Stimulated activated CD8-positive, alpha-beta memory T cell treated with anti-CD3 and anti-CD28 coated beads, Interleukin-12 subunit alpha, Interleukin-12 subunit beta, amount 100 ng/mL, for 24 hours (primary cell): Measurements from ENCODE around the gene ADAMTSL1.

Source experiments
- DNase-seq: peaks from one replicate; pipeline ENCODE4 v3.0.0-alpha.2; 2020; ENCODE audit errors: extremely low read depth

Gene ADAMTSL1

DNA sequence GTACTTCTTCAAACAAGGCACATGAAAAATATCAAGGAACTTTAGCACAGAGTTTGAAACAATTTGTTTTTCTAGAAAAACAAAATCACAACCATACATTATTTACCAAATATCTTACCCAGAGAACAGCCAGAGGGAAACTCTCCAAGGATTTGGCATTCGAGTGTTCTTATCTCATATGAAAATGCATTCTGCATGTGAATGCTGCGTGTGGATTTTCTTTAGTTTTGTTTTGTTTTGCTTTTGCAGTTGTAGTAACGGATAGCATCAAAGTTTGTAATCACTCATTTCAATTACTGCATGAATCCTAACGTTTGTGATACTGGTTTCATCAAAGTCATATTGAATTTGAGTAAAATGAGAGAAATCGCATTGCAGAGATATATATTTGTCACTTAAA, 28.0 kb downstream of the ADAMTSL1 start:
- no peak for DNase-seq

- DNase-seq: no peak
Observed at GRCh38 chr9:18502546-18502945, 28.6 kb downstream of the ADAMTSL1 start.

DNA sequence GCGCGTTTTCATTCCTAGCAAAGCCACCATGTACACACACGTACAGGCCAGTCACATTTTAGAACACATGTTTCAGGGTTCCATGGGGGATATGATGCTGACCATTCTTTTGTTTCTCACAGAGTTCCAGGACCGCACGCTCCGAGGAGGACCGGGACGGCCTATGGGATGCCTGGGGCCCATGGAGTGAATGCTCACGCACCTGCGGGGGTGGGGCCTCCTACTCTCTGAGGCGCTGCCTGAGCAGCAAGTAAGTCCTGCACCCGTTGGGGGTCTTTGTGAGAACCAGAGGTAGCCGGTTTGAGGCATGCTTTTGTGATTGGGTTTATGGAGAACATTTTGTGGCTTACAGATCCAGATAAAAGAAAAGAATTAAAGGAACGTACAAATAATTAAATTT, 30.8 kb downstream of the ADAMTSL1 start:
- DNase-seq: no peak

DNA sequence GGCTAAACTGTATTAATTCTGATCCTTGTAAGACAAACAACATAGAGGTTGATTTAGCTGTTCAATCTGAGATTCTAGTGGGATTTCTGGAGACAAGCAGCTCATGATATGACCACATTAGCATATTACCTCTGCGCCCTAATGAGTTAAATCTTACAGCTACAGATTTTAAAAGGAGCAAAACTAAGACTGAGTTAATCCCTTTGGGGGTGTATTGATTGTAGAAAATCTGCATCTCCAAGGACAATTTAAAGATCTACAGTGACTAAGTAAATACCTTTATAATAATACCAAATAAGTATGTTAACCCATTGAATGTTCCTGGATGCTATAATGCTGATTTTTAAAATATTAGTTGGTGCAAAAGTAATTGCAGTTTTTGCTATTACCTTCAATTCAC, 33.2 kb downstream of the ADAMTSL1 start:
- DNase-seq: no peak

DNA sequence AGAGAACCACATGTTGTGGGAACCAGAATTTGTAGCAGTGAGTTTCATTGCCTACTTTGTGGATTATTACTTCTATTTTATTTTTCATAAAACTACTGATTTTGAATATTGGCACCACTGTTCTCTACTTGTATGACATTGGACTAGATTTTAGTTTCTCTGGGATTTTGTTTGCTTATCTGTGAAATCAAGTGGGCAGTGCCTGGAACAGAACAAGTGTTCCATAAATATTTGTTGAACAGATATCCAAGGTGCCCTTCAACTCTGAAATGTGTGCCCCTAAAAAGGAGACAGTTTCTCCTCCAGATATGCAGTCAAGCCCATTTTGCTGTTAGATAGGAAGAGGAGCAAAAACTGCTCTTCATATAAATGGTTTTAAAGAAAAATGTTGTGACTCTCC, 42.6 kb downstream of the ADAMTSL1 start:
- DNase-seq: no peak

- DNase-seq: no peak
Observed at GRCh38 chr9:18516965-18517364, 43.0 kb downstream of the ADAMTSL1 start.

GRCh38 chr9:18520416-18521047, 46.6 kb downstream of the ADAMTSL1 start:
- DNase-seq: no peak

DNA sequence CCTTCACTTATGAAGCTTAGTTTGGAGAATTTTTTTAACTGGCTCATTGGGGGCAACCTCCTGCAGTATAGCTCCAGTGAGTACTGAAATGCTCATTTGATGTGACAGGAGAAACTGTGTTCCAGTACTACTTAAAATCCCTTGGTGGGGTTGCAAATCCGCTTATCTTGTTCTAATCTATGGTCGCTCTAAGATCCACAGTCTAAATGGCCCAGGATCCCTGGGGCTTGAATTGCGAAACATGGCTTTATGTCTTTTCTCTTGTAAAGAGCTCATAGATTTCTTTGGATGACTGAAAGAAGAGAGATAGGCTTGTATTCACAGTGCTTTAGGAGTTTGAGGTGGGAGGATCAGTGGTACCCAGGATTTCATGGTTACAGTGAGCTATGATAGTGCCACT, 52.7 kb downstream of the ADAMTSL1 start:
- no peak for DNase-seq

GRCh38 chr9:18531136-18532065, 57.4 kb downstream of the ADAMTSL1 start:
- no peak for DNase-seq

DNA sequence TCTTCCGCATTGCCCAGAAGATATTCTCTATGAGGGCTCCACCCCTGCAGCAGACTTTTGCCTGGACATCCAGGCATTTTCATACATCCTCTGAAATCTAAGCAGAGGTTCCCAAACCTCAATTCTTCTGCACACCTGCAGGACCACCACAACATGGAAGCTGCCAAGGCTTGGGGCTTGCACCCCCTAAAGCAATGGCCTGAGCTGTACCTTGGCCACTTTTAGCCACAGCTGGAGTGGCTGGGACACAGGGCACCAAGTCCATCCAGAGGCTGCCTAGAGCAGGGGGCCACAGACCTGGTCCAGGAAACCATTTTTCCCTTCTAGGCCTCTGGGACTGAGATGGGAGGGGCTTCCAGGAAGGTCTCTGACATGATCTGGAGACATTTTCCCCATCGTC, 60.7 kb downstream of the ADAMTSL1 start:
- no peak for DNase-seq

- DNase-seq: no peak
Observed at GRCh38 chr9:18536554-18536953, 62.6 kb downstream of the ADAMTSL1 start.

DNA sequence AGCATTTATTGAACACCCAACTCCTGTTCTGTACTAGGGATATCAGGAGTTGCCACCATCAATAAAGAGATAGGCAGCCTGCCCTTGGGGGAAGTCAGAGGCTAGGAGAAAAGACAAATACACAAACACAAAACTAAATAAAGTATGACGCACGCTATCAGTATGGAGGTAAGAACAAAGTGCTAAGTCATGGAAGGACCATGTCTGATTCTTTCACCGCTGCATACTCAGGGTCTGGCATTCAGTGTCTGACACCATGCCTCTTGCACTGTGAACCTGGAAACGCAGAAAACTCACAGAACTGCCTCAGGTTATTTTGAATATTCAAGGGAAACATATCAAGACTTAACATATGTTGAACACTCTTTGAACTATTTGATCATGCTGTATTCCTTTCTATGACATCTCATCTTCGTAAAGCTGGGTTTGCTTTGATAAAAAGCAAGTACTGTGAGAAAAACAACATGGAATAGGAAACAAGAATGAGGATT, 65.3 kb downstream of the ADAMTSL1 start:
- no peak for DNase-seq

DNA sequence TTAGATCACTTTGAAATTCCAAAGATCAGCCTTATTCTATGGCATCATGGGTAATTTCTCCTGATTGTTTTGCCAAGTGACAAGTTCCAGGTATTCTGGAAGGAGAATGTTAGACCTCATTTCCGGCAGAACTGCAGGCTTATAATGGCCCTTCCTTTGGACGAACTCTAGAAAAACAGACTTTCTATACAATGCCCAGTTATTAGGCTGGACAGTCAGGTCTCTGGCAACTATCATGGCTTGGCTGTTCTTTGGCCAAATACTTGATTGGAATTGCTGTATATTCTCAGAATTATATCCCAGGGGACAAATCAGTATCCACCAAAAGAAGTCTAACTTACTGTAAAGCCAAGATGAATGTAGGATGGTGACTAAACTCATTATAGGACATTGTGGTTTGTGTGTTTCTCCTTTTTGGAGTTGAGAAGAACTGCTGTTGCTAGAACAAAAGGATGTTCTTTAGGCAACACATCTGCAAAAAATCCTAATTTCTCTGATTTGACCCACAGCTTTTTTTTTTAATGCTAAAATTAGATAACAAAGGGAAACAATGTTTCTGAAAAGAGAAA, 69.0 kb downstream of the ADAMTSL1 start:
- DNase-seq: no peak

DNA sequence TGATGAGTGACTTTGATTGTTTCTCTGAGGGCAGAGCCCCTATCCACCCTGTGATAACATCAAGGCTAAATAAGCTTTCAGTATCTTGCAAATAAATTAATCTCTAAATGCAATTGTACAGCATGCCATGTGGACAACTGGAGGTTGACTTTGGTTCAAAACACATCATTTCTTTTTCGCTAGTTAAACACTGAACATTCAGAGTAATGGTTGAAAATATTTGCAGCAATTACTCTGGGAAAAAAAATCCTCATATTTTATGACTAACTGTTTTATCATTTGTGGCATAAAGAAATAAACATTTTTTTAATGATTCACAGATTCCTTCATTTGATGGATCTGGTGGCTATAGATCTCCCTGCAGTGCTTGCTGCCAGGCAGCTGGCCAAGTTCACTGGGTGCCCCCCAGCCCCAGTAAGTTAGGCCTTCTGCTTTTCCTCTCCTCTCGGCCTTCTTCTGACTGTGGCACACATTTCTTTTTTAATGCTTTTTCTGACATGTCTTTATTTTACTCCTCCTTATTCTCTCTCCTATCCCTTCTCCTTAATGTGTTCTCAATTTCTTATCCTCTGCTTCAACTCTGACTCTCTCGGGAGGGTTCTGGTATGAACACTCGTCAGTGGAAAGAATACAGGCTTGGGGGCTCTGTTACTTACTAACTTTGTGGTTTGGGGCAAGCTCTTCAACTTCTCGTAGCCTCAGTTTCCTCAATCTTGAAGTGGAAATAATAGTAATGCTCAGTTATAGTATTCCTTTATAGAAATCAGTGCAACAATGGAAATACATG, 69.6 kb downstream of the ADAMTSL1 start:
- no peak for DNase-seq

DNA sequence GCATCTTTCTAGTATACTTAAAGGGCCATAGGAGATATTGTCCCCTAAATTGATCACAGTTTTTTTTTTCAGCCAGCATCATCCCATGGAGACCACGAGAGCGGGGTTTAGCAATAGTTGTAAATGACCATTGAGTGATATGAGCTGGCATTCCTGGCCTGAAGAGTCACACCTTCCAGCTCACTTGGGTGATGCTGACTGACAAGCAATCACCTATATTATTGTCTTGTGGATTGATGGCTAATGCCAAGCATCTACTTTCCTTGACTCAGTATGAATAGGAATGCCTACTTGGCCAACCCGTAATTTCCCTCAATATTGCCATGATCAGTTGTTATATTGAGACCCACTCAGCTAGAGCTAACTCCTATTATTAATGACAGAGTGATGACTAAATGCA, 70.5 kb downstream of the ADAMTSL1 start:
- no peak for DNase-seq

DNA sequence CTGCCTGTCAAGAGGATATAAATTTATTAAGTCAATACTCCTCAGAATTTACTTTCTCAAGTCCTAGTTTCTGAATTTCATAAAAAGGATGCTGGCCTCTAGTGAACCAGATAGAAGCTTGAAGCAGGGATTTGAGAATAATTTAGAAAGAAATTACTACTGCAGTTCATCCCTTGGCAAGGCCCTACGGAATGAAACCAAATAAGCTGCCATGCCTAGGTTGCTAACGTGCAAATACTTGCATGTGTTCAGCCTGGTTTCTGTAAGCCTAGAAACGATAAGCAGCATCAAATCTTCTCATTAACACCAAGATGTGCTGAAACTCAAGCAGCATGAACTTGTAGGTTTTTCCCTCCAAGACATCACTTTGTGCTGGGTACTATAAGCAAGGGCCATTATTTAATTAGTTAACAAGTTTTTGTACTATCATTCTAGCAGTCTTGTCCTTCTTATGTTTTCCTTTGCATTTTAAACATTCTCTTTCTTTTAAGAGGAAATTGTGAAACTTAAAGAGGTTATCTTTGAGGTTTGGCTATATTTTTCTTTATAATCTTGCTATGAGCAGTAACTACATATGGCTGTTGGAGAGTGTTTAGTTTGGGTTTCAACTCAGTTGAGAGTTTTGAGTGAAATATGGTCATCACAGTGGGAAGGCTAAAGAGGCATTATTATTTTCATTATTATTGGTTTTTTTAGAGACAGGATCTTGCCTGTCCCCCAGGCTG, 71.8 kb downstream of the ADAMTSL1 start:
- no peak for DNase-seq

DNA sequence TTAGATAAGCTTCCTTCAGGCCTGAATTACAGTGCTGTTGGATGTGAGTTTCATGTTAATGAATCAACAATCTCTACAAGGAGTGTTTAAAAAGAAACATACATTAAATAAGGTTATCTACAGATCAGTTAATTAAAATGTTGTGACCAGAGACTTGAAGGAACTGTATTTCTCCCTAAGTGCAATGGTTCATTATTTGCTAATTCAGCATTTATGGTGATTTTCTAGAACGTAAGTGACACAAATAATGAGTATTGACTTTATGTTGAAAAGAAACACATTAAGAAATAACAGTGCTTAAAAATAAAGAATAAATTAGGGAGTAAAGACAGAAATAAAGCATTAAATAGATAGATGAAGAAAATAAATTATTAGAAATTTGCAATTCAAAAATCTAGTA, 74.5 kb downstream of the ADAMTSL1 start:
- DNase-seq: no peak

GRCh38 chr9:18549772-18550171, 75.8 kb downstream of the ADAMTSL1 start:
- DNase-seq: no peak

GRCh38 chr9:18550286-18550685, 76.3 kb downstream of the ADAMTSL1 start:
- no peak for DNase-seq

DNA sequence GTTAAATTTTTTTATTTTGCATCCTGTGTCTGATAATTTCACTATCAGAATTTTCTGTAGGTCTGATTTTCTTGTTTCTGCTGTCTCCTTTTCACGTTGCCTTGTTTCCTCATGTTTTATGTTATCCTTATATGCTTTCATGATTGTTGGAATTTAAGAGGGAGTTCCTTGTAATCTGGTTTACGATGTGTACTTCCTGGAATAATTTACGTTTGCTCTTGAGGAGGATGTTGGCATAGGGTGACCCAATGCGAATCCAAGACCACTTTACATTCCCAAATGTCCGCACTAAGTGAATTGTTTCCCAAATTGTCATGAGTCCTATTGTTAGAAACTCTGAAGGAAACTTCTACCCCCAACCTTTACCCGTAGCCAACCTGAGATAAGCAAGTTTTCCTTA, 80.3 kb downstream of the ADAMTSL1 start:
- no peak for DNase-seq
